Urothelium cell line (cell line): Measurements from ENCODE around the gene OR5B2.
"Not testable (repeated sequence)": the region's sequence is repeated elsewhere in the genome, so short reads cannot be mapped to it uniquely, and the experiment has no call there.

Source experiments
- DNase-seq: peaks from one replicate; pipeline ENCODE4 v3.0.0; 2011; ENCODE audit warnings: low spot score, mixed read lengths
- FAIRE-seq: peaks from 2 replicates; lab custom pipeline; 2011; peaks lifted over from hg19 to GRCh38; lab: Jason Lieb, UNC

The OR5B2 gene

GRCh38 chr11:58428021-58428420, at the start of gene OR5B2:
TSS of gene OR5B2 (minus strand) at chr11:58428121. CDS start at chr11:58423261, 4,860 bp downstream.
- FAIRE-seq (no peak), DNase-seq (no peak)

GRCh38 chr11:58471892-58472291, 44.0 kb upstream of the OR5B2 start:
- FAIRE-seq (no peak), DNase-seq (no peak)

GRCh38 chr11:58466293-58466692, 38.4 kb upstream of the OR5B2 start:
- no peak for FAIRE-seq
- DNase-seq: no peak

GRCh38 chr11:58465690-58466089, 37.8 kb upstream of the OR5B2 start:
- no peak for FAIRE-seq

GRCh38 chr11:58451585-58451984, 23.7 kb upstream of the OR5B2 start:
- FAIRE-seq (no peak), DNase-seq (no peak)

More at GRCh38 chr11:58465690-58466089, 37.8 kb upstream of the OR5B2 start:
- no peak for DNase-seq

- FAIRE-seq (no peak), DNase-seq (no peak)
Observed at GRCh38 chr11:58446294-58446693, 18.4 kb upstream of the OR5B2 start.

- DNase-seq: no peak
- no peak for FAIRE-seq
Observed at GRCh38 chr11:58444300-58444699, 16.4 kb upstream of the OR5B2 start.

GRCh38 chr11:58442136-58442535, 14.2 kb upstream of the OR5B2 start, which contains the start of gene OR5B12:
TSS of gene OR5B12 (minus strand) at chr11:58442236. CDS start at chr11:58440151, 2,085 bp downstream.
- FAIRE-seq: no peak

GRCh38 chr11:58438486-58438885, 10.6 kb upstream of the OR5B2 start:
- no peak for FAIRE-seq
- no peak for DNase-seq

More at GRCh38 chr11:58442136-58442535, 14.2 kb upstream of the OR5B2 start, which contains the start of gene OR5B12:
- no peak for DNase-seq

- FAIRE-seq: no peak
Observed at GRCh38 chr11:58434217-58434616, 6.3 kb upstream of the OR5B2 start.

GRCh38 chr11:58433638-58434203, 5.8 kb upstream of the OR5B2 start:
- DNase-seq (no peak), FAIRE-seq (no peak)

More at GRCh38 chr11:58434217-58434616, 6.3 kb upstream of the OR5B2 start:
- no peak for DNase-seq

GRCh38 chr11:58429273-58429672, 1.4 kb upstream of the OR5B2 start:
- FAIRE-seq (no peak), DNase-seq (no peak)

GRCh38 chr11:58406774-58407173, 21.1 kb downstream of the OR5B2 start, which contains the start of gene OR5B3:
TSS of gene OR5B3 (minus strand) at chr11:58406874. CDS start at chr11:58403409, 3,465 bp downstream.
- FAIRE-seq: no peak
- no peak for DNase-seq

GRCh38 chr11:58399622-58400021, 28.3 kb downstream of the OR5B2 start:
- not testable (repeated sequence) for FAIRE-seq, DNase-seq

GRCh38 chr11:58395581-58395980, 32.3 kb downstream of the OR5B2 start:
- DNase-seq: no peak
- no peak for FAIRE-seq

- FAIRE-seq: no peak
- DNase-seq: peak; percentile 59
Observed at GRCh38 chr11:58394195-58394594, 33.7 kb downstream of the OR5B2 start.

GRCh38 chr11:58392746-58393145, 35.2 kb downstream of the OR5B2 start:
- peak; percentile 7 for DNase-seq
- FAIRE-seq: no peak

GRCh38 chr11:58391879-58392278, 36.0 kb downstream of the OR5B2 start:
- FAIRE-seq (no peak), DNase-seq (no peak)

GRCh38 chr11:58390551-58391063, 37.3 kb downstream of the OR5B2 start:
- FAIRE-seq: no peak
- DNase-seq: no peak
